ENCODE data around the gene ZNF541.
A peak's percentile ranks its signal among the peaks of the same experiment; 100 is the strongest.

Gene ZNF541

DNA sequence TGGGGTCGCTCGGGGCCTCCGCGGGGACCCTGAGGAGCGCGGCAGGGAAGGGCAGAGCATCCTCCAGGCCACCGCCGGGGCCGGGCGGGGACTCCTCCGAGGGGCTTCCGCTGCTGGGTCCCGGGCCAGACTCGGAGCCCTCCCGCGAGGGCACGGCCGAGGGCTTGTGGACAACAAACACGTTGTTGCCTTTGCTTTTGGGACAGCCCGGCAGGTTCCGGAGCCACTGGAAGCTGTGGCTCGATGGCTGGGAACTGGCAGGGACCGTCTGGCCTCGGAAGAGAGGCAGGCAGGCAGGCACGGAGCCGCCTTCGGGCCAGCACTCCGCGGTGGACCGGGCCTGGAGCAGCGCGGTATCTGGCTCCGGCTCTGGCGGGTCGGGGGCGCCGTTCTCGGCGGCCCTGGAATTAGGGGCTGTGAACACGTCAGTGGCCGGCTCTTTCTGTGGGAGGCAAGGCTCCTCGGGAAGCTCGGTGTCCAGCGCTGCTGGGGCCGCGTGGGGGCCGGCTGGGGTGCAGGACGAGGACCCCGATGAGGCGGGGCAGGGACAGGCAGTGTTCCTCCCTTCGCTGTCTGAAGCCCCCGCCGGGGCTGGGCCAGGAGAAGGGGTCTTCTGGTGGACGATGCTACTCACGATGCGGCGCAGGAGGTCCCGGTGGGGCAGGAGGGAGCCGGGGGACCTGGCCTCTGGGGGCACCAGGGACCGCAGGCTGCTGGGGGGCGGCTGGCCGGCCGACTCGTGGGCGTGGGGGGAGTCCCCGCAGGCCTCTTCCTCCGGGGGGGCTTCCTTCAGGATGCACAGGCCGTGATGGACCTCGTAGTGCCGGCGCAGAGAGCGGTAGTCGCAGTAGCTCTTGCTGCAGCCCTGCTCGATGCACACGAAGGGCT is 27.6 kb downstream of the ZNF541 start:
- no peak for DNase-seq (ENCODE audit: low spot score)
- TF ChIP-seq, protein P1, sequence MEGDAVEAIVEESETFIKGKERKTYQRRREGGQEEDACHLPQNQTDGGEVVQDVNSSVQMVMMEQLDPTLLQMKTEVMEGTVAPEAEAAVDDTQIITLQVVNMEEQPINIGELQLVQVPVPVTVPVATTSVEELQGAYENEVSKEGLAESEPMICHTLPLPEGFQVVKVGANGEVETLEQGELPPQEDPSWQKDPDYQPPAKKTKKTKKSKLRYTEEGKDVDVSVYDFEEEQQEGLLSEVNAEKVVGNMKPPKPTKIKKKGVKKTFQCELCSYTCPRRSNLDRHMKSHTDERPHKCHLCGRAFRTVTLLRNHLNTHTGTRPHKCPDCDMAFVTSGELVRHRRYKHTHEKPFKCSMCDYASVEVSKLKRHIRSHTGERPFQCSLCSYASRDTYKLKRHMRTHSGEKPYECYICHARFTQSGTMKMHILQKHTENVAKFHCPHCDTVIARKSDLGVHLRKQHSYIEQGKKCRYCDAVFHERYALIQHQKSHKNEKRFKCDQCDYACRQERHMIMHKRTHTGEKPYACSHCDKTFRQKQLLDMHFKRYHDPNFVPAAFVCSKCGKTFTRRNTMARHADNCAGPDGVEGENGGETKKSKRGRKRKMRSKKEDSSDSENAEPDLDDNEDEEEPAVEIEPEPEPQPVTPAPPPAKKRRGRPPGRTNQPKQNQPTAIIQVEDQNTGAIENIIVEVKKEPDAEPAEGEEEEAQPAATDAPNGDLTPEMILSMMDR (IDR thresholded peaks at IDR 0.05; ENCODE audit: extremely low read depth, missing control alignments), result no peak

DNA sequence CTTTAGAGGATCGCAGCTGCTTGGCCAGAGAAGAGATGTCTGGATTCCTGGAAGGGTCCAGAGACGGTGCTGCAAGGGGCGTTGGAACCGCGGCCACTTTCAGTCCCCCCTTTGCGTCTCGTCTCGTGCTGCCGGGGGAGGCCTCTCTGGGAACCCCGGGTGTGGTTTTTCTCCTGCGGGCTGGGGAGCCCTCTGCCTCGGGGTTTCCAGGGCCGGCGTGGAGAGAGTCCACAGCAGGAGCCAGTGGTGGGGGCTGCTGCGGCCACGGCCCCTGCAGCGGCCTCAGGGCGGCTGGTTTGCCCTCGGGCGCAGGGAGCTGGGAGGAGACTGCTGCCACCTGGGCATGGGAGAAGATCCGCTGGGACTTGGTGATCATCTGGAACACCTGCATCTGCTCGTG is 28.5 kb downstream of the ZNF541 start:
- TF ChIP-seq, protein P1 (IDR thresholded peaks at IDR 0.05; ENCODE audit: extremely low read depth, missing control alignments), result no peak
- no peak for DNase-seq (ENCODE audit: low spot score)

DNA sequence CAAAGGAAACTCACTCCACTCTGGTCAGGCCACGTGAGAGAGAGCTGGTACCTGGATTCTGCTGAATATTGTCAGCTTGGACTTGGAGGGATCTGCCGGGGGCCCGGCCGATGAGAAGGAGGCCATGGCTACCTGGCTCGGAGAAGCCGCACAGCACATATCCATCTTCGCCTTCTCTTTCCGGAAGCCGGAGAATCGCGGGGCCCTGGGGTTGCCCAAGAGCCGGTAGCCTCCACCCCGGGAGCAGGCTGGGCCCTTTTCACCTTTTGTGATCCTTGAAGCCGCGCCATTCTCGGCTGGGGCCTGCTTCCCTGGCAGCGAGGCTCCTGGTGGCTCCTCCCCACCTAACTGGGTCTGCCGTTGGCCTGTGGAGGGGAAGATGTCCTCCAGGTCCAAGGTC is 28.9 kb downstream of the ZNF541 start:
- TF ChIP-seq, protein P1 (IDR thresholded peaks at IDR 0.05; ENCODE audit: extremely low read depth, missing control alignments), result no peak
- no peak for DNase-seq (ENCODE audit: low spot score)

DNA sequence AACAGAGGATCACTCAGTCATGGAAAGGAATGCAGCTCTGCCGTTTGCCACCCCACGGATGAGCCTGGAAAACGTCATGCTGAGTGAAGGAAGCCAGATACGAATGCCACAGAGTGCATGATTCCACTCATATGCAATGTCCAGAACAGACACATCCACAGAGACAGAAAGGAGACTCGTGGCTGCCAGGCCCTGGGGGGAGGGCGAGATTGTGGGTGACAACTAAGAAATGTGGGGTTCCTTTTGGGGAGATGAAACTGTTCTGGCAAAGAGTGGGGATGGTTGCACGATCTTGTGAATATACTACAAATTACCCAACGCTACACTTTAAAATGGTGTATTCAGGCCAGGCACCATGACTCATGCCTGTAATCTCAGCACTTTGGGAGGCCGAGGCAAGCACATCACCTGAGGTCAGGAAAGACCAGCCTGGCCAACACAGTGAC is 30.9 kb downstream of the ZNF541 start:
- TF ChIP-seq, protein P1 (IDR thresholded peaks at IDR 0.05; ENCODE audit: extremely low read depth, missing control alignments), result no peak
- DNase-seq (ENCODE audit: low spot score), result no peak

DNA sequence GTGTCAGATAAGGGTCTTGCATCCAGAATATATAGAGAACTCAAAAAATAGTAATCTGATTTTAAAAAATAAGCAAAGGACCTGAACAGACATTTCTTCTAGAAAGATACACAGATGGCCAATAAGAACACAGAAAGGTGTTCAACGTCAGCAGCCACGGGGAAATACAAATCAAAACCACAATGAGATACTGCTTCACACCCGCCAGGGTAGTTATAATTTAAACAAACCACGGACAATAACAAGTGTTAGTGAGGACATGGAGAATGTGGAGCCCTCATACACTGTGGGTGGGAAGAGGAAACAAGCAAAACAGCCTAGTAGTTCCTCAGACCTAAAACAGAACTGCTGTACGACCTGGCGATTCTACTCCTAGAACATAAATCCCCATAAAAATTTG is 31.4 kb downstream of the ZNF541 start:
- TF ChIP-seq, protein P1 (IDR thresholded peaks at IDR 0.05; ENCODE audit: extremely low read depth, missing control alignments), result no peak
- peak; percentile 65 for DNase-seq (ENCODE audit: low spot score)

DNA sequence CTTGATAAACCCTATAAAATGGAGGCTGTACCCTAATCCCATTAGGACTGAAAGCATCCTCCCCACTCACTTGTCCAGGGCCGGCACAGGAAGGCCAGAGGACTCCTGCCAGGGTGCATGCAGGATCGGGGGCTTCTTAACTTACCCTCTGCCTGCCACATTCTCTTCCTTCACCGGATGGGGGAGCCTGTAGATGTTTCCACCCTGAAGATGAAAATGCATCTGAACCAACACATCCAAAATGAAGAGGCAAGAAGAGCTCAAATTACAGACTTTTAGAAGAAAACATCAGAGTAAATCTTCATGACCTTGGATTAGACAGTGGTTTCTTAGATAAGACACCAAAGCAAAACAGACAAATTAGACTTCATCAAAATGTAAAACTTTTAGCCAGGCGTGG is 32.2 kb downstream of the ZNF541 start:
- peak; percentile 55 for DNase-seq (ENCODE audit: low spot score)
- TF ChIP-seq, protein P1 (IDR thresholded peaks at IDR 0.05; ENCODE audit: extremely low read depth, missing control alignments), result peak; percentile 4

DNA sequence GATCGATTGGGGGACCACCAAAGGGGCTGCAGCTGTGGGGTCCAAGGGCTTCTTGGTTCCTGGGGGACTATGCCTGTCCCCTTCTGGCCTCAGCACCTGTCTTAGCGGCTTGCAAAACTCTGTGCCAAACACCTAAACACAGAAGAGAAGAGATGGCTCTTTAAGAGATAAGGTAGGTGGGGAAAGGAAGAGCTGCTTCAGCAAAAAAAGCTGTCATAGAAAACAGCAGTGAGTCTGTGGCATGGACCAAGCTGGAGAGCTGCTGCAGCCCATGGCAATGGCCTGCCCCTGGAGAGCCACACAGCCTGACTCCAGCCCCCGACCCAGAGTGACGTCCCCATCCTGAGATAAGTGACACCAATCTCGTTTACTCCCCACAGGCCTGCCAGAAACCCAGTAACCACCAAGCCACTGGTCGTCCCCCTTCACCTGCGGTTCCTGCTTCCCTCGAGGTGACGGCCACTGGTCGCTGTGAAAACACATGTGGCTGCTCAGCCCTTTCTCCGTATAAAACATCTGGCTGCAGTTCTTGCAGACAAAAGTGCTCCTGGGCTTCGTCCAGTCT is 33.1 kb downstream of the ZNF541 start:
- TF ChIP-seq, protein P1 (IDR thresholded peaks at IDR 0.05; ENCODE audit: extremely low read depth, missing control alignments), result no peak

More for the DNA sequence above, 33.1 kb downstream of the ZNF541 start:
- DNase-seq (ENCODE audit: low spot score), result no peak

Data from GM20000 (cell line).